ENCODE data around the gene TMEM39B. TPM values are rescaled to one million over a fixed set of nuclear protein-coding genes. Genes with fewer than 3 reads are reported as not detected.
A peak's percentile ranks its signal among the peaks of the same experiment; 100 is the strongest.
"Not testable (repeated sequence)": the region's sequence is repeated elsewhere in the genome, so short reads cannot be mapped to it uniquely, and the experiment has no call there.

Gene TMEM39B
- total RNA-seq, 2 experiments from 2014 or later: 27.3 to 30.0 TPM

GRCh38 chr1:32073299-32074229 lies 825 bp downstream of the TMEM39B start:
- Mint-ChIP-seq H3K4me3 (peak overlapping the region; percentile 83), H3K4me1 (peaks cover 32% of the 10 kb centered on the region), H3K9me3 (ENCODE audit: low read depth) (no peaks in the 10 kb centered on the region), H3K36me3 (peaks cover 12% of the 10 kb centered on the region), H3K27me3 (peaks cover 7% of the 10 kb centered on the region), H3K27ac (peak overlapping the region; percentile 86)
- DNase-seq: no peak
- ATAC-seq: peak; percentile 43
- CTCF ChIA-PET: interaction anchor here (0.5 to 3.6 kb wide), 20 partner anchors 11 to 702 kb away, joined by 3 to 32 read pairs (median 4); partner anchors contain the start of genes BSDC1, KPNA6 and TXLNA

- H3K36me3 Mint-ChIP-seq: peaks cover 14% of the 10 kb centered on the region
- H3K4me1 Mint-ChIP-seq: peaks cover 32% of the 10 kb centered on the region
- CTCF ChIA-PET: interaction anchor here (0.8 to 3.6 kb wide), 5 partner anchors 12 to 319 kb away, joined by 3 to 32 read pairs (median 7); partner anchors contain the start of genes BSDC1 and KPNA6
- peak overlapping the region; percentile 1 for H3K4me3 Mint-ChIP-seq
- H3K27ac Mint-ChIP-seq: no peak overlapping the region
- H3K27me3 Mint-ChIP-seq: peaks cover 3% of the 10 kb centered on the region
- H3K9me3 Mint-ChIP-seq (ENCODE audit: low read depth): no peaks in the 10 kb centered on the region
- ATAC-seq: no peak
- DNase-seq: no peak
These were observed 2.1 kb downstream of the TMEM39B start for GRCh38 chr1:32074841-32075240.

GRCh38 chr1:32077451-32077850 lies 4.7 kb downstream of the TMEM39B start:
- Mint-ChIP-seq H3K27ac (no peak overlapping the region), H3K4me1 (peaks cover 22% of the 10 kb centered on the region), H3K9me3 (ENCODE audit: low read depth) (no peaks in the 10 kb centered on the region), H3K4me3 (no peak overlapping the region), H3K36me3 (peaks cover 25% of the 10 kb centered on the region), H3K27me3 (no peaks in the 10 kb centered on the region)
- CTCF ChIA-PET: no interaction called here
- no peak for ATAC-seq
- no peak for DNase-seq

- CTCF ChIA-PET: no interaction called here
- Mint-ChIP-seq H3K4me3 (no peak overlapping the region), H3K9me3 (ENCODE audit: low read depth) (no peaks in the 10 kb centered on the region), H3K27me3 (no peaks in the 10 kb centered on the region), H3K27ac (no peak overlapping the region), H3K4me1 (no peaks in the 10 kb centered on the region), H3K36me3 (peaks cover 39% of the 10 kb centered on the region)
- DNase-seq: no peak
- no peak for ATAC-seq
These were observed 9.3 kb downstream of the TMEM39B start for GRCh38 chr1:32082022-32082421.

- H3K4me3 Mint-ChIP-seq; DNase-seq; H3K9me3 Mint-ChIP-seq (ENCODE audit: low read depth); H3K27me3 Mint-ChIP-seq; CTCF ChIA-PET; H3K27ac Mint-ChIP-seq; ATAC-seq; H3K4me1 Mint-ChIP-seq: not testable (repeated sequence)
- H3K36me3 Mint-ChIP-seq: peaks cover 23% of the 10 kb centered on the region
These were observed 13.6 kb downstream of the TMEM39B start for GRCh38 chr1:32086381-32086780.

GRCh38 chr1:32091176-32091575 lies 18.4 kb downstream of the TMEM39B start:
- H3K4me1 Mint-ChIP-seq: no peaks in the 10 kb centered on the region
- no peak overlapping the region for H3K4me3 Mint-ChIP-seq
- H3K27me3 Mint-ChIP-seq: no peaks in the 10 kb centered on the region
- ATAC-seq (no peak), DNase-seq (no peak)
- peaks cover 19% of the 10 kb centered on the region for H3K36me3 Mint-ChIP-seq
- CTCF ChIA-PET: interaction anchor here (0.9 to 1.4 kb wide), 2 partner anchors 18 kb away, joined by 3 to 4 read pairs; partner anchors contain the start of gene TMEM39B
- H3K9me3 Mint-ChIP-seq (ENCODE audit: low read depth): no peaks in the 10 kb centered on the region
- H3K27ac Mint-ChIP-seq: no peak overlapping the region

GRCh38 chr1:32091591-32091990 lies 18.9 kb downstream of the TMEM39B start:
- Mint-ChIP-seq H3K27ac (no peak overlapping the region), H3K4me3 (no peak overlapping the region), H3K27me3 (no peaks in the 10 kb centered on the region), H3K4me1 (no peaks in the 10 kb centered on the region), H3K36me3 (peaks cover 18% of the 10 kb centered on the region), H3K9me3 (ENCODE audit: low read depth) (no peaks in the 10 kb centered on the region)
- CTCF ChIA-PET: interaction anchor here (0.9 to 1.4 kb wide), 2 partner anchors 17 to 18 kb away, joined by 3 to 4 read pairs; partner anchors contain the start of gene TMEM39B
- DNase-seq: no peak
- ATAC-seq: no peak

GRCh38 chr1:32094746-32095521 lies 22.2 kb downstream of the TMEM39B start:
- Mint-ChIP-seq H3K9me3 (ENCODE audit: low read depth) (no peaks in the 10 kb centered on the region), H3K36me3 (peaks cover 26% of the 10 kb centered on the region), H3K27me3 (no peaks in the 10 kb centered on the region), H3K4me3 (no peak overlapping the region), H3K27ac (no peak overlapping the region), H3K4me1 (peaks cover 2% of the 10 kb centered on the region)
- DNase-seq: no peak
- ATAC-seq: no peak
- CTCF ChIA-PET: no interaction called here

GRCh38 chr1:32099426-32099825 lies 26.7 kb downstream of the TMEM39B start:
- no peak for DNase-seq
- no peak for ATAC-seq
- H3K9me3 Mint-ChIP-seq (ENCODE audit: low read depth): no peaks in the 10 kb centered on the region
- H3K36me3 Mint-ChIP-seq: peaks cover 22% of the 10 kb centered on the region
- H3K27ac Mint-ChIP-seq: no peak overlapping the region
- CTCF ChIA-PET: no interaction called here
- no peaks in the 10 kb centered on the region for H3K27me3 Mint-ChIP-seq
- H3K4me3 Mint-ChIP-seq: no peak overlapping the region
- H3K4me1 Mint-ChIP-seq: peaks cover 2% of the 10 kb centered on the region

GRCh38 chr1:32100359-32100758 lies 27.6 kb downstream of the TMEM39B start:
- peaks cover 2% of the 10 kb centered on the region for H3K4me1 Mint-ChIP-seq
- H3K27ac Mint-ChIP-seq: no peak overlapping the region
- no peaks in the 10 kb centered on the region for H3K27me3 Mint-ChIP-seq
- ATAC-seq (no peak), DNase-seq (no peak)
- H3K9me3 Mint-ChIP-seq (ENCODE audit: low read depth): no peaks in the 10 kb centered on the region
- CTCF ChIA-PET: no interaction called here
- peaks cover 16% of the 10 kb centered on the region for H3K36me3 Mint-ChIP-seq
- no peak overlapping the region for H3K4me3 Mint-ChIP-seq

GRCh38 chr1:32100807-32101708 lies 28.3 kb downstream of the TMEM39B start:
- no peak overlapping the region for H3K4me3 Mint-ChIP-seq
- DNase-seq: no peak
- H3K36me3 Mint-ChIP-seq: peaks cover 13% of the 10 kb centered on the region
- no peak for ATAC-seq
- no peaks in the 10 kb centered on the region for H3K9me3 Mint-ChIP-seq (ENCODE audit: low read depth)
- H3K4me1 Mint-ChIP-seq: peaks cover 2% of the 10 kb centered on the region
- H3K27ac Mint-ChIP-seq: no peak overlapping the region
- H3K27me3 Mint-ChIP-seq: no peaks in the 10 kb centered on the region
- CTCF ChIA-PET: interaction anchor here (0.9 kb wide), 1 partner anchor 177 kb away, joined by 3 read pairs; no protein-coding TSS in a partner anchor

- DNase-seq: no peak
- H3K9me3 Mint-ChIP-seq (ENCODE audit: low read depth): no peaks in the 10 kb centered on the region
- H3K4me1 Mint-ChIP-seq: peaks cover 9% of the 10 kb centered on the region
- no peak overlapping the region for H3K4me3 Mint-ChIP-seq
- CTCF ChIA-PET: no interaction called here
- peaks cover 4% of the 10 kb centered on the region for H3K36me3 Mint-ChIP-seq
- H3K27ac Mint-ChIP-seq: no peak overlapping the region
- H3K27me3 Mint-ChIP-seq: no peaks in the 10 kb centered on the region
- ATAC-seq: no peak
These were observed 31.4 kb downstream of the TMEM39B start for GRCh38 chr1:32104127-32104526.

GRCh38 chr1:32105338-32105737 lies 32.6 kb downstream of the TMEM39B start:
- H3K36me3 Mint-ChIP-seq: peaks cover 4% of the 10 kb centered on the region
- peaks cover 18% of the 10 kb centered on the region for H3K4me1 Mint-ChIP-seq
- no peaks in the 10 kb centered on the region for H3K9me3 Mint-ChIP-seq (ENCODE audit: low read depth)
- H3K27ac Mint-ChIP-seq: no peak overlapping the region
- no peak overlapping the region for H3K4me3 Mint-ChIP-seq
- no peak for ATAC-seq
- CTCF ChIA-PET: no interaction called here
- DNase-seq: no peak
- no peaks in the 10 kb centered on the region for H3K27me3 Mint-ChIP-seq

Data from activated CD8-positive, alpha-beta memory T cell treated with anti-CD3 and anti-CD28 coated beads, Interleukin-2, amount 10 ng/mL, durations not matched to agents 7 days and 5 days (primary cell).